GM19328 (cell line): ENCODE results near the gene RIT2.

Experiments used
- ATAC-seq: cut with Tn5 transposase; IDR thresholded peaks from one replicate; pipeline ENCODE4 v1.9.1; 2021; ENCODE audit warnings: mild to moderate bottlenecking, moderate library complexity; ENCODE audit not compliant: unreplicated experiment

The RIT2 gene

GRCh38 chr18:42937436-42937835 lies 178.0 kb downstream of the RIT2 start:
- ATAC-seq = no peak

- no peak for ATAC-seq
Observed at GRCh38 chr18:42936289-42936688, 179.2 kb downstream of the RIT2 start.

GRCh38 chr18:42931491-42931890 lies 184.0 kb downstream of the RIT2 start:
- ATAC-seq = no peak

GRCh38 chr18:42929857-42930256 lies 185.6 kb downstream of the RIT2 start:
- no peak for ATAC-seq

GRCh38 chr18:42929181-42929580 lies 186.3 kb downstream of the RIT2 start:
- no peak for ATAC-seq

- no peak for ATAC-seq
Observed at GRCh38 chr18:42925036-42925435, 190.4 kb downstream of the RIT2 start.

GRCh38 chr18:42922363-42922762 lies 193.1 kb downstream of the RIT2 start:
- ATAC-seq = no peak

GRCh38 chr18:42921226-42921737 lies 194.2 kb downstream of the RIT2 start:
- no peak for ATAC-seq

- no peak for ATAC-seq
Observed at GRCh38 chr18:42920621-42921020, 194.9 kb downstream of the RIT2 start.

GRCh38 chr18:42915299-42915698 lies 200.2 kb downstream of the RIT2 start:
- no peak for ATAC-seq

- ATAC-seq = no peak
Observed at GRCh38 chr18:42914476-42914875, 201.0 kb downstream of the RIT2 start.

- no peak for ATAC-seq
Observed at GRCh38 chr18:42909095-42909494, 206.4 kb downstream of the RIT2 start.

- no peak for ATAC-seq
Observed at GRCh38 chr18:42906761-42907160, 208.7 kb downstream of the RIT2 start.

GRCh38 chr18:42901161-42901560 lies 214.3 kb downstream of the RIT2 start:
- ATAC-seq = no peak

GRCh38 chr18:42893977-42894376 lies 221.5 kb downstream of the RIT2 start:
- ATAC-seq = no peak

GRCh38 chr18:42892181-42892580 lies 223.3 kb downstream of the RIT2 start:
- ATAC-seq = no peak

GRCh38 chr18:42891705-42892104 lies 223.8 kb downstream of the RIT2 start:
- no peak for ATAC-seq

- no peak for ATAC-seq
Observed at GRCh38 chr18:42883169-42883568, 232.3 kb downstream of the RIT2 start.

GRCh38 chr18:42882122-42882521 lies 233.4 kb downstream of the RIT2 start:
- no peak for ATAC-seq

GRCh38 chr18:42872838-42873237 lies 242.6 kb downstream of the RIT2 start:
- ATAC-seq = no peak

- ATAC-seq = no peak
Observed at GRCh38 chr18:42864876-42865275, 250.6 kb downstream of the RIT2 start.

- ATAC-seq = no peak
Observed at GRCh38 chr18:42861271-42861670, 254.2 kb downstream of the RIT2 start.

GRCh38 chr18:42860548-42860947 lies 254.9 kb downstream of the RIT2 start:
- no peak for ATAC-seq

- no peak for ATAC-seq
Observed at GRCh38 chr18:42860011-42860410, 255.5 kb downstream of the RIT2 start.
